Activated T-helper 2 cell treated with anti-CD3 and anti-CD28 coated beads, Interferon-gamma antibody, Interleukin-2, Interleukin-4, amounts not matched to agents 10 μg/mL and 5 μg/mL and 100 μg/mL, durations not matched to agents 14 hours and 24 hours and 36 hours (primary cell): ENCODE measurements around the gene UMAD1. TPM values are rescaled to one million over a fixed set of nuclear protein-coding genes. Genes with fewer than 3 reads are reported as not detected.
A peak's percentile ranks its signal among the peaks of the same experiment; 100 is the strongest.

Experiments used
- DNase-seq: peaks from one replicate; pipeline ENCODE4 v3.0.0; 2021; ENCODE audit warnings: low spot score
- H3K27ac Mint-ChIP-seq: one replicate; pipeline ENCODE4 v1.8.0; 2021; ENCODE audit warnings: mixed read lengths
- H3K27me3 Mint-ChIP-seq: one replicate; pipeline ENCODE4 v1.8.0; 2021; ENCODE audit warnings: low read depth, mixed read lengths
- H3K36me3 Mint-ChIP-seq: one replicate; pipeline ENCODE4 v1.8.0; 2021; ENCODE audit warnings: low read depth, mixed read lengths
- H3K4me1 Mint-ChIP-seq: one replicate; pipeline ENCODE4 v1.8.0; 2021; ENCODE audit warnings: low read depth, mixed read lengths
- H3K4me3 Mint-ChIP-seq: one replicate; pipeline ENCODE4 v1.8.0; 2021; ENCODE audit warnings: low read depth, mild to moderate bottlenecking, moderate library complexity, mixed read lengths
- H3K9me3 Mint-ChIP-seq: one replicate; pipeline ENCODE4 v1.8.0; 2021; ENCODE audit warnings: mixed read lengths
- intact Hi-C: fragments of 100-400 bp; cut with micrococcal nuclease; formaldehyde crosslinking; loops from one replicate; pipeline ENCODE4 v1.15.1; 2023
- total RNA-seq: library from RNA; stranded (reverse); gene quantifications from 2 replicates; pipeline ENCODE4 v1.2.3, GENCODE V29; 2022

Gene UMAD1
- total RNA-seq, 1 donor from 2014 or later: 16.0 TPM

GRCh38 chr7:7923818-7924217 is 283.3 kb downstream of the UMAD1 start:
- DNase-seq: no peak
- Mint-ChIP-seq H3K36me3 (no peaks in the 10 kb centered on the region), H3K4me1 (peaks cover 36% of the 10 kb centered on the region), H3K27me3 (no peaks in the 10 kb centered on the region), H3K4me3 (peak overlapping the region; percentile 33), H3K27ac (no peak overlapping the region), H3K9me3 (no peaks in the 10 kb centered on the region)
- intact Hi-C loops: loop anchor here (5.0 kb wide), 3 partner anchors 43 to 203 kb away; partner anchors contain the start of gene GLCCI1

DNA sequence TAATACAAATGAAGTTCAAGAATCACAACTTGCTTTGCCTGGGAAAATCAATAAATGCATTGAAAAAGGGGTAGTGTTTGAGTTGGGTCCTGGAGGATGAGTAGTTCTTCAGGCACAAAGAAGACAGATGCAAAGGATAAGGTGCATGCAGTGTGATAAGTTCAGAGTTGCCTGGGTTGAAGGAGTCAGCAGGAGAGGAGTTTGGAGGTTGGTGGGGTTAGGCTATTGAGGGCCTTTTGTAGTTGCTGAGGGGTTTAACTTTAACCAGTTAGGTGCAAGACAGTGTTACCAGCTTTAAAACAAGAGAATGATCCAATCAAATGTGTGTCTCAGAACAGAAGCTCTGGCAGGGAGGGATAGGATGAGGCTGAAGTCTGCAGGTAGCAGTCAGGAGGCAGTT is 283.8 kb downstream of the UMAD1 start:
- no peaks in the 10 kb centered on the region for H3K36me3 Mint-ChIP-seq
- intact Hi-C loops: loop anchor here (5.0 kb wide), 3 partner anchors 43 to 203 kb away; partner anchors contain the start of gene GLCCI1
- peaks cover 31% of the 10 kb centered on the region for H3K4me1 Mint-ChIP-seq
- DNase-seq: no peak
- no peak overlapping the region for H3K27ac Mint-ChIP-seq
- no peaks in the 10 kb centered on the region for H3K9me3 Mint-ChIP-seq
- H3K4me3 Mint-ChIP-seq: no peak overlapping the region
- H3K27me3 Mint-ChIP-seq: no peaks in the 10 kb centered on the region

Other genes starting within 250 kb of the UMAD1 start
- 0.07 TPM in 1 of 2 replicates, not detected in the other for gene COL28A1, start 104.9 kb upstream of the UMAD1 start, total RNA-seq
- gene MIOS, start 73.9 kb upstream of the UMAD1 start, total RNA-seq: 29.8 and 30.3 TPM in 2 replicates
- gene RPA3, start 77.9 kb downstream of the UMAD1 start, total RNA-seq: 111 and 115 TPM in 2 replicates